ENCODE data around the gene HPCAL1. TPM values are rescaled to one million over a fixed set of nuclear protein-coding genes. Genes with fewer than 3 reads are reported as not detected.

The HPCAL1 gene
- total RNA-seq, 1 donor = 34.4 TPM

DNA sequence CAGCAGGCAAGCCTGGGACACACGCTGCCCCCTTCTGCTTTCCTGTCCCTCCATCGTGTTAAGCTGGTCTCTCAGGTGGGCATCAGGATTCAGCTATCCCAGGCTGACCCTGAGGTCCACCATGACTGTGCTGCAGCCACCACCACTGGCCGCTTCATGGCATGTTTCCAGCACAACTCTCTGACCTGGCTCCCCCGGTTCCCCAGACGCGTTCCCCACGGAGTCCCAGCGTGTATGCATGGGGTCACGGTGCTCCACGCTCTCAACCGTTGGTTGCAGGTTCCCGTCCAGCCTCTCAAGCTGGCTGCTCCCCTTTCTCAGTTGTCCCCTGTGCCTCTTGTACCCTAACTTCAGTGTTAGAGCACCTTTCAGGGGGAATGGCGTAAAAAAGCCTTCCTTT, 20.3 kb downstream of the HPCAL1 start:
- TF ChIP-seq, protein P1, sequence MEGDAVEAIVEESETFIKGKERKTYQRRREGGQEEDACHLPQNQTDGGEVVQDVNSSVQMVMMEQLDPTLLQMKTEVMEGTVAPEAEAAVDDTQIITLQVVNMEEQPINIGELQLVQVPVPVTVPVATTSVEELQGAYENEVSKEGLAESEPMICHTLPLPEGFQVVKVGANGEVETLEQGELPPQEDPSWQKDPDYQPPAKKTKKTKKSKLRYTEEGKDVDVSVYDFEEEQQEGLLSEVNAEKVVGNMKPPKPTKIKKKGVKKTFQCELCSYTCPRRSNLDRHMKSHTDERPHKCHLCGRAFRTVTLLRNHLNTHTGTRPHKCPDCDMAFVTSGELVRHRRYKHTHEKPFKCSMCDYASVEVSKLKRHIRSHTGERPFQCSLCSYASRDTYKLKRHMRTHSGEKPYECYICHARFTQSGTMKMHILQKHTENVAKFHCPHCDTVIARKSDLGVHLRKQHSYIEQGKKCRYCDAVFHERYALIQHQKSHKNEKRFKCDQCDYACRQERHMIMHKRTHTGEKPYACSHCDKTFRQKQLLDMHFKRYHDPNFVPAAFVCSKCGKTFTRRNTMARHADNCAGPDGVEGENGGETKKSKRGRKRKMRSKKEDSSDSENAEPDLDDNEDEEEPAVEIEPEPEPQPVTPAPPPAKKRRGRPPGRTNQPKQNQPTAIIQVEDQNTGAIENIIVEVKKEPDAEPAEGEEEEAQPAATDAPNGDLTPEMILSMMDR (IDR thresholded peaks at IDR 0.05; ENCODE audit: insufficient read depth, low read length) = no peak
- no peak for DNase-seq (ENCODE audit: low read depth)
- no peak overlapping the region for H3K4me3 ChIP-seq (ENCODE audit: low read depth, low read length)

DNA sequence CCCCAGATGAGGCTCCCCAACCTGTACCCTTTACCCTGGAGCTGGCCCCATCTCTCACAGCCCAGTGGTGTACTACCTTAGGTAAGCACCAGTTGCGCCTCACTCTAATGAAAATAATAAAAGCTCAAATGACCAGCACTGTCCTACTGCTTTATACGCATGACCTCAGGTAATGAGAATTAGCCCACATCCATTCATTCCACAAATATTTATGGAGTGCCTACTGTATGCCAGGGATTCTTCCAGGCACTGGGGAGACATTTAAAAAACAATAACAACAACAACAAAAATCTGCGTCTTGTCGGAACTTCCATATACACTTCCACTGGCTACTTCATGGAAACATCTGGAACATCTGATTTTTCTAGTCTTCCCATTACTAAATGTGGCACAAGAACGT, 20.8 kb downstream of the HPCAL1 start:
- no peak overlapping the region for H3K4me3 ChIP-seq (ENCODE audit: low read depth, low read length)
- TF ChIP-seq, protein P1 (IDR thresholded peaks at IDR 0.05; ENCODE audit: insufficient read depth, low read length) = no peak
- no peak for DNase-seq (ENCODE audit: low read depth)

GRCh38 chr2:10324095-10324832, 21.6 kb downstream of the HPCAL1 start:
- H3K4me3 ChIP-seq (ENCODE audit: low read depth, low read length) = no peak overlapping the region
- peak; percentile 30 for DNase-seq (ENCODE audit: low read depth)
- TF ChIP-seq, protein P1 (IDR thresholded peaks at IDR 0.05; ENCODE audit: insufficient read depth, low read length) = no peak

- no peak for DNase-seq (ENCODE audit: low read depth)
- H3K4me3 ChIP-seq (ENCODE audit: low read depth, low read length) = no peak overlapping the region
- TF ChIP-seq, protein P1 (IDR thresholded peaks at IDR 0.05; ENCODE audit: insufficient read depth, low read length) = no peak
These were observed 22.8 kb downstream of the HPCAL1 start for GRCh38 chr2:10325278-10326145.

DNA sequence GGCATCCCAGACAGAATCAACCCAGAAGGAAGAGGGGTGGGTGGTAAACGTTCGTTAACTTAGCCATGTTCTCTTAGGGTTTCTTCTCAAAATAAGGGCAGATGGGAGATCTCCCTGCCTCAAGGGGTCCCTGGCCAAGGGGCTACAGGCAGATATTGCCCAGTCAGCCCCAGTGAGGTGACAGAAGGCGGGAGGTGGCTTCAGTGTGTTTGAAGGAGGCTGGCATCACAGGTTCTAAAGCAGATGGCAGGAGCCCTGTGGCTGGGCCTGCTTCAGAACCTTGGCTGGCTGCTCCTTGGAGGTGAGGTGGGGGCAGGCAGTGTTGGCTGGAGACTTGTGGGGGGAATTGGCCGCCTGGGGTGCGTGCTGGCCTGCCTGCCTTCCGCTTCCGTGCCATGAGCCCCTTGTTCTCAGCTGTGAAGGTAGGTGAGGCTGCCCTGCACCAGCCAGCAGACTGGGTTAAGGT, 23.5 kb downstream of the HPCAL1 start:
- no peak overlapping the region for H3K4me3 ChIP-seq (ENCODE audit: low read depth, low read length)
- DNase-seq (ENCODE audit: low read depth) = no peak
- TF ChIP-seq, protein P1 (IDR thresholded peaks at IDR 0.05; ENCODE audit: insufficient read depth, low read length) = no peak

DNA sequence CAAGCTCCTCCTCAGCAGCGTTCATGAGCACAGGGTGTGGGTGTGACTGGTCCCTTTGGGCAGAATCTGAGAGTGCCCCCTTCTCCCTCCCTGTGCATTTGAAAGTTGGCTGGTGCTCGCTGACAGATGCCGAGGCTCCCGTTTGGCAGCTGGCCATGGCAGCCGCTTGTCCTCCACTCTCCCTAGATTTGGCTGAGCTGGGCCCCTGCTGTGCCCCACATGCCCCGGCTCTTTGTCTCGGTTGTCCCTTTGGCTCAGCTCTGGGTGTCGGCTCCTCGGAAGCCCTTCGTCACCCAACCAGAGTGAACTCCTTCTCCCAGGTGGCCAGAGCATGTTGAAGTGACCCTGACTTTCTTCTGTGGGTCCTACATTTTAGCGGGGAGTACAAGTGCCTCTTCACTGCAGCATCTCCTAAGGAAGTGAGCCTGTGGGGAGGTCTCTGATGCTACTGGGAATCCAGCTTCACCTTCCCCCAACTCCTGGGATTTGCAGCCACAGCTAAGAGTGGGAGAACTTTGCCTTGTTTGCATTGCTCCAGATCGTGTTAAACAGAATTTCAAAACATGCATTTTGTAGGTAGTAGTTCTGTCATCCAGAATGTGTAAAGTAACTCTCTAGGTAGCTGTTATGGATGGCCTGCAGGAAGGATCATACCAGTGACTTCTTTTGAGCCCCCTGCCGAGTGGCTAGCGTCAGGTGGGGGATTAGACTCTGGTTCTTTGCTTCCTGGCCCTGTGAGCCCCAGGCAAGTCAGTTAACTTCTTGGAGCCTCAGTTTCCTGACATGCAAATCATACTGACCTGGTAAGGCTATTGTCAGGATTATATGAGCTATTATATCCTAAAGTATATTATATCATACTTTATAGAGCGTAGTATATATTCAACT, 24.2 kb downstream of the HPCAL1 start:
- no peak for DNase-seq (ENCODE audit: low read depth)
- no peak overlapping the region for H3K4me3 ChIP-seq (ENCODE audit: low read depth, low read length)
- TF ChIP-seq, protein P1 (IDR thresholded peaks at IDR 0.05; ENCODE audit: insufficient read depth, low read length) = no peak

Measured in fibroblast of the aortic adventitia (primary cell).